Motor neuron (in vitro differentiated cells): Measurements from ENCODE around the gene CFAP92. TPM values are rescaled to one million over a fixed set of nuclear protein-coding genes. Genes with fewer than 3 reads are reported as not detected.
A peak's percentile ranks its signal among the peaks of the same experiment; 100 is the strongest.

Experiments
- ATAC-seq, 8 experiments: fragments of 200-7000 bp; cut with Tn5 transposase; replicated peaks in 6 of 8; 2 replicates each; pipeline ENCODE4 v1.8.0; 2021; ENCODE audit warnings: mild to moderate bottlenecking in 8 of 8, moderate library complexity in 8 of 8
- H3K27ac ChIP-seq, 2 donors: fragments of 250-450 bp; sonication (Bioruptor Pico); 2 replicates each; pipeline ENCODE4 v1.9.0; 2021; ENCODE audit warnings: antibody characterized with exemption in 2 of 2, mild to moderate bottlenecking in 2 of 2, moderate library complexity in 1 of 2
- H3K4me1 ChIP-seq, 2 donors: fragments of 250-450 bp; sonication (Bioruptor Pico); replicated peaks in 1 of 2; 2 replicates each; pipeline ENCODE4 v1.6.1; 2021; ENCODE audit warnings: antibody characterized with exemption in 2 of 2, mild to moderate bottlenecking in 2 of 2, moderate library complexity in 1 of 2
- H3K4me3 ChIP-seq, 5 donors: fragments of 250-450 bp; sonication (Bioruptor Pico); 2 replicates each; pipeline ENCODE4 v1.9.0; 2021; ENCODE audit warnings: antibody characterized with exemption in 5 of 5, mild to moderate bottlenecking in 5 of 5, moderate library complexity in 4 of 5
- WGBS, 10 experiments: fragments of 450-650 bp; shearing (Covaris generic); methylation state at CpG; one replicate each; pipeline ENCODE4 v1.0.0; 2022; 5-methylcytosine and 5-hydroxymethylcytosine counted together
- in situ Hi-C, 9 experiments: fragments of 400-800 bp; cut with MboI; loops; one replicate each; pipeline ENCODE4 v1.15.0; 2021; ENCODE audit warnings: low sequenced_read_pairs in 9 of 9, low pct_unique_long_range_greater_than_20kb in 2 of 9; ENCODE audit not compliant: unreplicated experiment in 9 of 9
- total RNA-seq, 8 experiments: library from RNA; unstranded; fragments of 300-600 nt; gene quantifications; 2 replicates each; pipeline versions ENCODE4 v1.2.3 to v1.2.4, GENCODE V29; 2022

The CFAP92 gene
- total RNA-seq, 8 experiments from 2014 or later: 0.46 to 9.0 (median 1.4) TPM

DNA sequence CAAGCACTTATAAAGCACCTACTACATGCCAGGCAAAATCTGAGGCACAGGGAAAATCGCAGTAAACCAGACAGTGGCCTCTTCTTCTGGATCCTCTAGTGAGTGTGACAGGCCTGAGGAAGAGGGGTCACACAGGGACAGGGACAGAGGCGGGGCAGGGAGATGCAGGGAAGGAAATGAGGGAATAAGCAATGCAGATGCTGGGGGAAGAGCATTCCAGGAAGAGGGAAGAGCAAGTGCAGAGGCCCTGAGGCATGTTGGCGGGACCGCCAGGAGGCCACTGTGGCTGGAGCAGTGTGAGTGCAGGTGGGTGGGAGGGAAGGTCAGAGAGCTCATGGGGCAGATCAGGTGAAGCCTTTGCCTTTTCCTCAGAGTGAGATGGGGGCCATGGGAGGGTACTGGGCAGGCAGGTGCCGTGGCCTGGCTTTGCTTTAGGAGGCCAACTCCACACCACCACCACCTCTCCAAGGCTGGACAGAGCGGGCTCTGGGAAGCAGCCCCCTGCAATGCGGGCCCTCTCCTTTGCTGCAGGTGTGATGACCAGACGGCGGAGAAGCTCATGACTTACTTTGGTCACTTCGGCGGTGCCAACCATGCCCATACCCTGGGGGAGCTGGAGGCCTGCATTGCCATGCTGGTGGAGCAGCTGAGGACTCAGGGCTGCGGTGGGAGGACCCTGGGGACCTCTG, 39.9 kb upstream of the CFAP92 start:
- WGBS, 10 experiments: 55 to 90% (median 75%) methylated on average over 1 to 11 of the region's 12 CpGs; no CpG with 5 or more reads in 5 of the 10 experiments
- Histone ChIP-seq H3K4me3 (no peak overlapping the region), H3K27ac (no peak overlapping the region), H3K4me1 (no peaks in the 10 kb centered on the region)
- peak in 3 of 8 experiments; percentile 81 to 84 (median 82) for ATAC-seq
- in situ Hi-C loops: no loop called here

DNA sequence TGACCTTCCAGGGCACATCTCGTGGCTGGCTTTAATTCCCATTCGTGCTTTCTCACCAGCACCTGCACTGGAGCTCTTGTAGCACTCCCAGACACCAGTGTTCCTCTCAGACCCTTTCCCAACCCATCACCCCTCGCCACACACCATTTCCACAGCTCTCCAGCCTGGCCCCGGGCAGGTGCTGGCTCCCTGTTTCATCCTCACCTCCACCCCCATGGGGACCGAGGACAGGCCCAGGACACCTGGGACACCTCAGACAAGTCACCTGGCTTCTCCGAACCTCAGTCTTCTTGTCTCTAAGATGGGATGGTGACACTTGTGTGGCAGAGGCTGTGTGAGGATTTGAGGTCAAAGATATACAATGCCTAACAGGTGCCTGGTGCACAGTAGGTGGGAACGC, 39.3 kb upstream of the CFAP92 start:
- Histone ChIP-seq H3K4me3 (no peak overlapping the region), H3K27ac (no peak overlapping the region)
- WGBS, 10 experiments: 40 to 90% (median 87%) methylated on average over 1 to 6 of the region's 7 CpGs; no CpG with 5 or more reads in 4 of the 10 experiments

DNA sequence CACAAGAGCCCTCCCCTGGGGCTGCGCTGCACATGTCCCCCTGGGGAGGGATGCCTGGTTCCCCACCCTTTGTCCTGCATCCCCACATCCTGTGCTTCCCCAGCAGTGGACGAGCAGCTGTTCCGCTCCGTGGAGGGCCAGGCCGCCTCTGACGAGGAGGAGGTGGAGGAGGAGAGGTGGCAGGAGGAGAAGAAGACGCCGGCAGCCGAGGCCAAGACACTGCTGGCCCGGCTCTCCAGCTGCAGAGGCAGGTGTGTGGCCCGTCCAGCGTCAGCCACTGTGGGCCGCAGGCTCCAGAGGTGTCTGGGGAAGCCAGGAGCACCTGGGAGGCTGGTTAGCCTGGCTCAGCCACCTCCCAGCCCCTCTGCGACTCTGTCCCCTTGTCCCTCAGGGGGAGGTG, 38.8 kb upstream of the CFAP92 start:
- no peak for ATAC-seq
- WGBS, 10 experiments: 77 to 100% (median 100%) methylated on average over 1 to 7 of the region's 14 CpGs; no CpG with 5 or more reads in 7 of the 10 experiments
- in situ Hi-C loops: no loop called here
- H3K4me3 ChIP-seq: no peak overlapping the region
- H3K27ac ChIP-seq: no peak overlapping the region
- no peaks in the 10 kb centered on the region for H3K4me1 ChIP-seq

More for the DNA sequence above, 39.3 kb upstream of the CFAP92 start:
- no peaks in the 10 kb centered on the region for H3K4me1 ChIP-seq
- ATAC-seq: no peak
- in situ Hi-C loops: no loop called here

DNA sequence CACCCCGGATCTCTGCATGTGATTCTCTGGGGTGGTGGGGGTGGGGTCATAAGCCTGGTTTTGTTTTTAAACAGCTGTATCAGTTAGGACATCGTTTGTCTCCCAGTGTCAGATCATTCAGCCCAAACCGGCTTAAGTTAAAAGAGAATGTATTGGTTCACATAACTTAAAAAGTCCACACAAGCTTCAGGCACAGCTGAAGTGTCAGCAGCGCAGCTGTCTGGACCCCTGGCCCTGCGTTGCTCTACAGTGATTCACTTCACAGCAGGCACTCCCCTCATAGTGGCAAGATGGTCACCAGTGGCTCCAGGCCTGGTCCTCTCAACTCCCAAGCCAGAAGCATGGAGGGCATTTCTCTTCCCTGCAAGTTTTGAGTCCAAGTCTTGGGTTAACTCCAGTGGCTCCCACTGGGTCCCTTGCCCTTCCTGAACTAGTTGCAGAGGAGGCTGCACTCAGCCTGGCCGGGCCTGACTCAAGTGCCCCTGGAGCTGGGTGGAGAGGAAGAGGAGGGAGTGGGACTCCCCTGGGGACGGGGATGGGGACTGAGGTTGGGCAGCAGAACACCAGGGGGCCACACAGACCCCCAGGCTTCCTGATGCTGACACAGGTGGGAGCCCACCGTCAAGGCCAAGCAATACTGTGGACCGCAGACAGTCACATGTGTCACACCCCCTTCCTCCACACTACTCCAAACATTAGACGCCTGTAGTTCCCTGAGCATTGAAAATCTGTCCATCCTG, 37.8 kb upstream of the CFAP92 start:
- peaks cover 1% of the 10 kb centered on the region in 2 donors for H3K4me1 ChIP-seq
- H3K4me3 ChIP-seq: no peak overlapping the region
- in situ Hi-C loops: no loop called here
- H3K27ac ChIP-seq: no peak overlapping the region
- no peak for ATAC-seq
- WGBS, 10 experiments: 20 to 90% (median 57%) methylated on average over 2 to 4 of the region's 10 CpGs; no CpG with 5 or more reads in 4 of the 10 experiments

DNA sequence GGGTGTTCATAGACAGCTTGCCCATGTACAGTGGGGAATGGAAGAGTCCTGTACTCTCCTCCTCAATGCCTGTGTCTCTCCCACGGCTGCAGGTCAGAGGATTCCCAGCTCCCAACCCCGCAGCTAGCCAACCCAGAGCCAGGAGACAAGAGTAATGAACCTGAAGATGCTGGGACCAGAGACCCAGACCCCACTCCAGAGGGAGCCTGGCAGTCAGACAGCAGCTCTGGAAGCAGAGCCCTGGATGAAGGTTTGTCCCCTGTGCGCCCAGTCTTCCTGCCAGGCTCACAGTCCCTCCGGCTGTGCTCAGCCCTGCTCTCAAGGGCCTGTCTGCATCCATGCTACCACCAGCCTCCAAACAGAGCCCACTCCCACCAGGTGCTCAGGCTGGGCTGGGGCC, 36.7 kb upstream of the CFAP92 start:
- WGBS, 10 experiments: 60 to 80% (median 77%) methylated on average over 1 to 4 of the region's 4 CpGs; no CpG with 5 or more reads in 7 of the 10 experiments
- Histone ChIP-seq H3K4me1 (peaks cover 7 to 9% of the 10 kb centered on the region in 2 donors), H3K27ac (no peak overlapping the region), H3K4me3 (no peak overlapping the region)
- in situ Hi-C loops: no loop called here
- ATAC-seq: no peak

DNA sequence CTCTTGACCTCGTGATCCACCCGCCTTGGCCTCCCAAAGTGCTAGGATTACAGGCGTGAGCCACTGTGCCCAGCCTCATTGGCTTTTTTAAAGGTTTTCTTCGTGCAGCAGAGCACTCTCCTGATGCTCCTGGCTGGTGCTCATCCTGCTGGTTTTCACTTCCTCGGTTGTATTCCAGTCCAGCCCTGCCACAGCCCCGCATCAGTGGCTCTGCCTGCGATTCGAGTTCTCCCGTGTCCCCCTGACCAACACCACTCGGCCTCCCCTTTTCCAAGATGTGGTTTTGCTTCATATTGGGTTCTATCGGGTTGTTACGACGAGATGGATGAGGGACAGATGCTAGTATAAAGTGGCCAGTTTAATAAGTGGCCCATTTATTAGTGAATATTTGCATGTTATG, 35.0 kb upstream of the CFAP92 start:
- peaks cover 7 to 9% of the 10 kb centered on the region in 2 donors for H3K4me1 ChIP-seq
- no peak for ATAC-seq
- no peak overlapping the region for H3K27ac ChIP-seq
- no peak overlapping the region for H3K4me3 ChIP-seq
- in situ Hi-C loops: no loop called here
- WGBS, 10 experiments: 33 to 100% (median 85%) methylated on average over 1 to 12 of the region's 13 CpGs; no CpG with 5 or more reads in 2 of the 10 experiments

DNA sequence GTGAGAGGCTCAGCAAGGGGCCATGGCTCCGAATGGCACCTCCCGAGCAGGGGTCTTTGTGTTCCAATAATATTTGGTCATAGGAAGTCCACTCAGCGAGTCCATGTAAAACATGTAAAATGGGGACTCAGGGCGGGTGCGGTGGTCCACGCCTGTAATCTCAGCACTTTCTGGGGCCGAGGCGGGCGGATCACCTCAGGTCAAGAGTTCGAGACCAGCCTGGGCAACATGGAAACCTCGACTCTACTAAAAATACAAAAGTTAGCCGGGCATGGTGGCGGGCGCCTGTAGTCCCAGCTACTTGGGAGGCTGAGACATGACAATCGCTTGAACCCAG, 33.6 kb upstream of the CFAP92 start:
- no peak for ATAC-seq
- WGBS, 10 experiments: 90 to 100% (median 94%) methylated on average over 1 to 13 of the region's 15 CpGs; no CpG with 5 or more reads in 2 of the 10 experiments
- no peak overlapping the region for H3K27ac ChIP-seq
- in situ Hi-C loops: no loop called here
- H3K4me1 ChIP-seq: peaks cover 7 to 9% of the 10 kb centered on the region in 2 donors
- peak overlapping the region; percentile 21 to 43 (median 34) for H3K4me3 ChIP-seq

DNA sequence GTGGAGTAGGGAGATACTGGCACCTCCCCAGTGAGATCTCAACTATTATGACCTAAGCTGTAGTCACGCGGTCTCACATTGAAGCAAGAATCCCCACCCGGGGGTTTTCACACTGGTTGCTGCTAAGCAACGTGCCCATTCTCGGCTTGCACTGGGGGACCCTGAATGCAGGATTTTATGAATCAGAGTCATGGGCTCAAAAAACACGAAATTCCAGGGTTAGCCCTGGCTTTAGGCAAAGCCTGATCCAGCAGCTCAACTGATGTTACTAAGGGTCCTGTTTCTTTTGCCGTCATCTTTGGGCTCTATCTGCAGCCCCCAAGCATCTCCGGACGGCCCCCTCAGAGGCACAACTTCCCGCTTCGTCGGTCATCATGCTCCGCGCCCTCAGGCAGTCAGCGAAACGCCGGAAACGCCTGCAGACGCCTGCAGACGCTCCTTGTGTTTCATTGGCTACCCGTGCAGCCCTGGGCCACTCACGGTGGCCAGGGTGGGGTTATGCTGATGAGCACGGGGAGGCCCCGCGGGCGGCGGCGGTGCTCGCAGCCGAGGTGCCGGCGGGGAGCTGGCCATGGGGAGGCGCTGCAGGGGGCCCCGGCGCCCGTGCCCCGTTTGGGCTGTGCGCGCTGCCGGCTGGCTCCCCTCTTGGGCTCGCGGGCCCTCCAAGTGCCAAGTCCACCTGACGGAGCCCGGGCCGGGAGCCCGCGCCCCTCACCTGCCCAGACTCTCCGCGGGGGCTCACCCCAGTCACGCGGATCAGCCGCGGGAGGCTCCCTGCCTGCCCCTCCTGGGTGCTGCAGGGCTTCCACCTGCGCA, 33.1 kb upstream of the CFAP92 start:
- Histone ChIP-seq H3K4me3 (peak overlapping the region; percentile 21 to 43 (median 34)), H3K4me1 (peaks cover 7 to 9% of the 10 kb centered on the region in 2 donors), H3K27ac (peak overlapping the region in 1 of 2 donors; percentile 26)
- ATAC-seq: peak; percentile 88 to 99 (median 98)
- in situ Hi-C loops: no loop called here
- 0 to 100% (median 33%) methylated on average over 1 to 11 of the region's 54 CpGs; no CpG with 5 or more reads in 3 of the 10 experiments for WGBS, 10 experiments

DNA sequence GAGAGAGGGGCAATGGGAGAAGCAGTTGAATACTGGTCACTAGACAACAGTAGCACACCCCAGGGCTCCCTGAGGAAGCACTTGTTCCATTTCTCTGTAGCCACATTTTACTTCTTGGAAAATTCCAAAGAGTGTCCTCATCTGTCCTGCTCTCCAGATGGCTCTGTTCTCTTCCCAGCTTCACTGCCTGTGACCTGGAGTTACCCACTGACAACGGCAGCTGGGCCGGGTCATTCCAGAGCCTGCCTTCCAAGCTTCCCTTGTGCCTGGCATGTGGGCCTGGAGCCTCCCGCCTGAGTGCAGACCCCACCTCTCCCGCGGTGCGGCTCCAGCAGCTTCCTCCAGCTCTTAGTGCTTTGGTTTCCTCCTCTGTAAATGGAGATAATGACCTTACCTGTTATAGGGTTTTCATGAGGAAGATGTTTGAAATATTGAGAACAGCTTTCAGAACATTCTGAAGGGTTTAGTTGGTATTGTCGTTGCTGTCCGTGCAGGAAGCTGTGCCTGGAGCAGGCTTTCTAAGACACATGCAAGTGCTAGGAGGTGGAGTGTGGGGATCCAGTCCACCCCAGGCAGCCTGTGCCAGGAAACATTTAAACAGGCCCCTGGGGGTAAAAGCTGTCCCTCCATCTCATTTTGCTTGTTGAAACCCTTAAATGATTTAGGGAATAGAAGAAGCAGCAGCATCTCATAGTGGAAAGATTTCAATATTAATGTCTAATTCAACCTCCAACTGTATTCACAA, 32.0 kb upstream of the CFAP92 start:
- Histone ChIP-seq H3K4me1 (peaks cover 7 to 9% of the 10 kb centered on the region in 2 donors), H3K27ac (no peak overlapping the region), H3K4me3 (no peak overlapping the region)
- peak in 1 of 8 experiments; percentile 2 for ATAC-seq
- in situ Hi-C loops: no loop called here
- WGBS, 10 experiments: 0 to 93% (median 73%) methylated on average over 1 to 8 of the region's 8 CpGs; no CpG with 5 or more reads in 3 of the 10 experiments

DNA sequence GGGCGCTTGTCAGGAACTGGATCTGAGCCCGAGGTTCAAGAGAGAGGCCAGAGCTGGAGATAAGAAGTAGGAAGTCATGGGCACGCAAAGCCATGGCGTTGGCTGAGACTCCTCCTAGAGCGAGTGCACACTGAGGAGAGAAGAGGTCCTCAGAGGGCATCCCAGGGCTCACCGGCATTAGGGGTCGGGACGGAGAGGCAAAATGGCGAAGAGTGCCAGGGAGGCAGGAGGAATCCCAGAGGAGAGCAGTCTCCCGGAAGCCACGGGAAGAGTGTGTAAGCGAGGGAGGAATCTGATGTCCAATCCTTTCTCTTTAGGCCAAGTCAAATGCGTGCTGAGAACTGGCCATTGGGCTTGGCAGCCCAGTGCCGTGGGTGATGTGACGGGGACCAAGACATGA, 31.2 kb upstream of the CFAP92 start:
- 15 to 96% (median 67%) methylated on average over 3 to 10 of the region's 15 CpGs; no CpG with 5 or more reads in 2 of the 10 experiments for WGBS, 10 experiments
- Histone ChIP-seq H3K4me3 (no peak overlapping the region), H3K4me1 (peaks cover 7 to 9% of the 10 kb centered on the region in 2 donors), H3K27ac (no peak overlapping the region)
- ATAC-seq: no peak
- in situ Hi-C loops: no loop called here

DNA sequence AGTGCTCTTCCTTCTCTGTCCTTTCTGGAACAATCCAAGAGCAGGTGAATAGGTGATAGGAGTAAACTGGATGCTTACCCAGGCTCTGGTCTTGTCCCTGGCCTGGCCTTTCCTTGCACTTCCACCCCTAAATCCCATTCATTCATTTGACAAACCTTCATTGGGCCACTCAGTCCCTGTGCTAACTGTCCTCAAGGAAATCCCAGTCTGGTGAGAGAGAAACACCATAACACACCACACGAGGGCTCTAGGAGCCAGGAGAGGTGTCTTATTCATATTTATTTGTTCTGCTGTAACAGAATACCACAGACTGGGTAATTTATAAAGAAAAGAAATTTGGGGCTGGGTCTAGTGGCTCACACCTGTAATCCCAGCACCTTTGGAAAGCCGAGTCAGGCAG, 30.0 kb upstream of the CFAP92 start:
- Histone ChIP-seq H3K27ac (no peak overlapping the region), H3K4me1 (peaks cover 7 to 9% of the 10 kb centered on the region in 2 donors), H3K4me3 (no peak overlapping the region)
- 33 to 100% (median 55%) methylated on average over 1 to 2 of the region's 2 CpGs; no CpG with 5 or more reads in 6 of the 10 experiments for whole genome bisulfite sequencing, 10 experiments
- in situ Hi-C loops: no loop called here
- no peak for ATAC-seq

DNA sequence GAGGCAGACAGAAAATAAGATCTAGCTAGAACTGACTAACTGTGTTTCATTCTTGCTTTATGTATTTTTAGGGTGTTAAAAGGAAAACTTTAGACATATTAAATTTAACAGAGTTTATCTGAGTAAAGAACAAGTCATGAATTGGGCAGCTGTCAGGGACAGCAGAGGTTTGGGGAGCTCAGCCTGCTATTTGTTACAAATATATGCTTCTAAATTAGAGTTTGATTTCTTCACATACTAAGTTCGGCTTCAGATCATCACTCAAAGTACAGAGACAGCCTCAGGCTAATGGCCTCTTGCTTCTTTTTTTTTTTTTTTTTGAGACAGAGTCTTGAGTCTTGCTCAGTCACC, 29.1 kb upstream of the CFAP92 start:
- in situ Hi-C loops: no loop called here
- peaks cover 7 to 9% of the 10 kb centered on the region in 2 donors for H3K4me1 ChIP-seq

More for the DNA sequence above, 29.1 kb upstream of the CFAP92 start:
- WGBS, 10 experiments: 30 to 100% (median 67%) methylated on average over 1 of the region's 1 CpG; no CpG with 5 or more reads in 3 of the 10 experiments
- Histone ChIP-seq H3K27ac (no peak overlapping the region), H3K4me3 (no peak overlapping the region)
- no peak for ATAC-seq
